Bronchial epithelial cell (primary cell): ENCODE data around the gene EPN3. TPM values are rescaled to one million over a fixed set of nuclear protein-coding genes. Genes with fewer than 3 reads are reported as not detected.

Experiments
- DNase-seq: peaks from one replicate; pipeline ENCODE4 v3.0.0-alpha.2; 2010; ENCODE audit warnings: low read depth
- FAIRE-seq: peaks from 2 replicates; lab custom pipeline; 2011; peaks lifted over from hg19 to GRCh38; lab: Jason Lieb, UNC
- H3K27me3 ChIP-seq: 2 replicates; pipeline ENCODE4 v1.5.1; 2011; ENCODE audit warnings: low read length; ENCODE audit not compliant: control insufficient read depth, insufficient read depth
- H3K36me3 ChIP-seq: 2 replicates; pipeline ENCODE4 v1.5.1; 2011; ENCODE audit warnings: low read length; ENCODE audit not compliant: control insufficient read depth, insufficient read depth
- H3K4me3 ChIP-seq: 2 replicates; pipeline ENCODE4 v1.5.1; 2011; ENCODE audit warnings: mild to moderate bottlenecking, low read depth, low read length, control low read depth
- CTCF ChIP-seq: IDR thresholded peaks from 2 replicates; pipeline ENCODE4 v1.5.1; 2011; ENCODE audit warnings: mild to moderate bottlenecking, moderate library complexity, low read length, control low read depth, inconsistent platforms; ENCODE audit not compliant: insufficient read depth, severe bottlenecking
- total RNA-seq: library from RNA; depleted of rRNA; stranded (reverse); fragments of >200 nt; gene quantifications from 2 replicates; pipeline ENCODE4 v1.2.1, GENCODE V29; 2014

EPN3 gene
- total RNA-seq, 1 donor from 2014 or later: 2.9 TPM

- Histone ChIP-seq H3K27me3 (peaks cover 56% of the 10 kb centered on the region), H3K4me3 (no peak overlapping the region), H3K36me3 (no peaks in the 10 kb centered on the region)
- DNase-seq (no peak), FAIRE-seq (no peak)
- no peak for TF ChIP-seq CTCF
Measured at GRCh38 chr17:50562242-50563091, 29.9 kb downstream of the EPN3 start.

GRCh38 chr17:50563092-50563511 is 30.6 kb downstream of the EPN3 start:
- H3K27me3 ChIP-seq: peaks cover 54% of the 10 kb centered on the region
- H3K4me3 ChIP-seq: no peak overlapping the region
- no peak for TF ChIP-seq CTCF
- FAIRE-seq: no peak
- no peak for DNase-seq
- H3K36me3 ChIP-seq: no peaks in the 10 kb centered on the region

GRCh38 chr17:50564916-50565315 is 32.4 kb downstream of the EPN3 start:
- TF ChIP-seq CTCF: no peak
- DNase-seq (no peak), FAIRE-seq (no peak)
- no peaks in the 10 kb centered on the region for H3K36me3 ChIP-seq
- H3K27me3 ChIP-seq: peaks cover 38% of the 10 kb centered on the region
- no peak overlapping the region for H3K4me3 ChIP-seq

GRCh38 chr17:50565402-50566350 is 33.1 kb downstream of the EPN3 start:
- Histone ChIP-seq H3K4me3 (no peak overlapping the region), H3K36me3 (no peaks in the 10 kb centered on the region), H3K27me3 (peaks cover 36% of the 10 kb centered on the region)
- TF ChIP-seq CTCF: no peak
- DNase-seq (no peak), FAIRE-seq (no peak)

GRCh38 chr17:50566886-50567285 is 34.4 kb downstream of the EPN3 start:
- H3K27me3 ChIP-seq: peaks cover 30% of the 10 kb centered on the region
- FAIRE-seq: no peak
- no peak overlapping the region for H3K4me3 ChIP-seq
- no peak for TF ChIP-seq CTCF
- H3K36me3 ChIP-seq: no peaks in the 10 kb centered on the region
- DNase-seq: no peak
